Measurements from ENCODE around the gene MSRB3. TPM values are rescaled to one million over a fixed set of nuclear protein-coding genes. Genes with fewer than 3 reads are reported as not detected.

The MSRB3 gene
- total RNA-seq, 2 donors from 2014 or later: 1.2 to 2.1 TPM

- Mint-ChIP-seq H3K27ac (no peak overlapping the region), H3K9me3 (peaks cover 11% of the 10 kb centered on the region), H3K27me3 (ENCODE audit: insufficient read depth) (peaks cover 3% of the 10 kb centered on the region), H3K4me3 (no peak overlapping the region), H3K4me1 (no peaks in the 10 kb centered on the region), H3K36me3 (ENCODE audit: low read depth) (no peaks in the 10 kb centered on the region)
- no peak for DNase-seq
- no peaks in the 10 kb centered on the region for H3K4me1 ChIP-seq (ENCODE audit: control insufficient read depth, insufficient read depth, low read length)
- H3K27me3 ChIP-seq (ENCODE audit: control insufficient read depth, insufficient read depth, low read length, poor library complexity, severe bottlenecking): no peaks in the 10 kb centered on the region
- TF ChIP-seq CTCF (conservative IDR thresholded peaks at IDR 0.05): no peak
- H3K27ac ChIP-seq (ENCODE audit: low read depth, low read length): no peak overlapping the region
- H3K36me3 ChIP-seq (ENCODE audit: control insufficient read depth, insufficient read depth, low read length): no peaks in the 10 kb centered on the region
- H3K9ac ChIP-seq (ENCODE audit: extremely low read depth, low read length, poor library complexity, severe bottlenecking): no peak overlapping the region
- no peak overlapping the region for H3K4me3 ChIP-seq (ENCODE audit: low read length)
- peaks cover 12% of the 10 kb centered on the region for H3K9me3 ChIP-seq (ENCODE audit: control insufficient read depth, low read length)
- WGBS, 2 experiments (ENCODE audit: insufficient coverage in 1 of 2, insufficient read length in 1 of 2): 95% methylated on average over 2 to 4 of the region's 5 CpGs
These were observed 114.0 kb downstream of the MSRB3 start for GRCh38 chr12:65392491-65392890.

- Histone ChIP-seq H3K27ac (ENCODE audit: low read depth, low read length) (no peak overlapping the region), H3K36me3 (ENCODE audit: control insufficient read depth, insufficient read depth, low read length) (no peaks in the 10 kb centered on the region), H3K4me1 (ENCODE audit: control insufficient read depth, insufficient read depth, low read length) (no peaks in the 10 kb centered on the region), H3K9me3 (ENCODE audit: control insufficient read depth, low read length) (no peaks in the 10 kb centered on the region), H3K4me3 (ENCODE audit: low read length) (no peak overlapping the region), H3K27me3 (ENCODE audit: control insufficient read depth, insufficient read depth, low read length, poor library complexity, severe bottlenecking) (no peaks in the 10 kb centered on the region), H3K9ac (ENCODE audit: extremely low read depth, low read length, poor library complexity, severe bottlenecking) (no peak overlapping the region)
- DNase-seq: no peak
- TF ChIP-seq CTCF (conservative IDR thresholded peaks at IDR 0.05): no peak
- no peaks in the 10 kb centered on the region for H3K4me1 Mint-ChIP-seq
- peaks cover 16% of the 10 kb centered on the region for H3K9me3 Mint-ChIP-seq
- no peaks in the 10 kb centered on the region for H3K36me3 Mint-ChIP-seq (ENCODE audit: low read depth)
- peaks cover 11% of the 10 kb centered on the region for H3K27me3 Mint-ChIP-seq (ENCODE audit: insufficient read depth)
- no peak overlapping the region for H3K27ac Mint-ChIP-seq
- no peak overlapping the region for H3K4me3 Mint-ChIP-seq
- WGBS, 2 experiments (ENCODE audit: insufficient coverage in 1 of 2, insufficient read length in 1 of 2): 80 to 90% methylated on average over 1 to 5 of the region's 5 CpGs
These were observed 124.7 kb downstream of the MSRB3 start for GRCh38 chr12:65403188-65403587.

- no peaks in the 10 kb centered on the region for H3K4me1 Mint-ChIP-seq
- peaks cover 3% of the 10 kb centered on the region for H3K9me3 Mint-ChIP-seq
- H3K4me3 Mint-ChIP-seq: no peak overlapping the region
- Histone ChIP-seq H3K9me3 (ENCODE audit: control insufficient read depth, low read length) (no peaks in the 10 kb centered on the region), H3K36me3 (ENCODE audit: control insufficient read depth, insufficient read depth, low read length) (no peaks in the 10 kb centered on the region), H3K27me3 (ENCODE audit: control insufficient read depth, insufficient read depth, low read length, poor library complexity, severe bottlenecking) (no peaks in the 10 kb centered on the region), H3K9ac (ENCODE audit: extremely low read depth, low read length, poor library complexity, severe bottlenecking) (no peak overlapping the region), H3K4me3 (ENCODE audit: low read length) (no peak overlapping the region), H3K27ac (ENCODE audit: low read depth, low read length) (no peak overlapping the region), H3K4me1 (ENCODE audit: control insufficient read depth, insufficient read depth, low read length) (no peaks in the 10 kb centered on the region)
- no peaks in the 10 kb centered on the region for H3K36me3 Mint-ChIP-seq (ENCODE audit: low read depth)
- H3K27me3 Mint-ChIP-seq (ENCODE audit: insufficient read depth): no peaks in the 10 kb centered on the region
- H3K27ac Mint-ChIP-seq: no peak overlapping the region
- TF ChIP-seq CTCF (conservative IDR thresholded peaks at IDR 0.05): no peak
- WGBS, 2 experiments (ENCODE audit: insufficient coverage in 1 of 2, insufficient read length in 1 of 2): 92 to 100% methylated on average over 1 to 4 of the region's 4 CpGs
- DNase-seq: no peak
These were observed 129.1 kb downstream of the MSRB3 start for GRCh38 chr12:65407388-65408149.

Data from endodermal cell (in vitro differentiated cells).